ENCODE measurements around the gene COPG2. TPM values are rescaled to one million over a fixed set of nuclear protein-coding genes. Genes with fewer than 3 reads are reported as not detected.

COPG2 gene
- polyA plus RNA-seq, 1 donor from 2014 or later = 37.9 TPM

- H2AFZ ChIP-seq (ENCODE audit: low read depth, low read length) = no peak overlapping the region
- no peaks in the 10 kb centered on the region for H3K9me3 ChIP-seq (ENCODE audit: low read length)
- H4K20me1 ChIP-seq (ENCODE audit: insufficient read depth) = no peaks in the 10 kb centered on the region
- H3K9ac ChIP-seq (ENCODE audit: low read length) = no peak overlapping the region
- H3K4me2 ChIP-seq (ENCODE audit: low read length) = no peak overlapping the region
- no peak overlapping the region for H3K4me3 ChIP-seq (ENCODE audit: low read length)
- H3K36me3 ChIP-seq (ENCODE audit: insufficient read depth, low read length) = no peaks in the 10 kb centered on the region
- peaks cover 21% of the 10 kb centered on the region for H3F3A ChIP-seq (ENCODE audit: insufficient read depth, low read length, poor library complexity, severe bottlenecking)
- H3K27me3 ChIP-seq (ENCODE audit: insufficient read depth, low read depth, low read length) = no peaks in the 10 kb centered on the region
- no peaks in the 10 kb centered on the region for H3K9me2 ChIP-seq (ENCODE audit: insufficient read depth, low read length)
- TF ChIP-seq POLR2AphosphoS5 (IDR thresholded peaks at IDR 0.05) = no peak
- no peak for TF ChIP-seq MXI1 (conservative IDR thresholded peaks at IDR 0.05; ENCODE audit: poor library complexity, severe bottlenecking)
- no peak for TF ChIP-seq TAF1 (IDR thresholded peaks at IDR 0.05; ENCODE audit: low read depth)
- TF ChIP-seq REST (IDR thresholded peaks at IDR 0.05; ENCODE audit: borderline replicate concordance) = no peak
- H3K27ac ChIP-seq (ENCODE audit: low read length) = no peak overlapping the region
- H3K79me2 ChIP-seq (replicated peaks; ENCODE audit: insufficient read depth, low read length) = no peaks in the 10 kb centered on the region
These were observed 189.6 kb downstream of the COPG2 start for GRCh38 chr7:130478991-130479390.

GRCh38 chr7:130476297-130477150 lies 192.0 kb downstream of the COPG2 start:
- H4K20me1 ChIP-seq (ENCODE audit: insufficient read depth) = no peaks in the 10 kb centered on the region
- peak overlapping the region; percentile 49 for H3K4me2 ChIP-seq (ENCODE audit: low read length)
- peaks cover 28% of the 10 kb centered on the region for H3F3A ChIP-seq (ENCODE audit: insufficient read depth, low read length, poor library complexity, severe bottlenecking)
- peak overlapping the region; percentile 44 for H3K4me3 ChIP-seq (ENCODE audit: low read length)
- peak overlapping the region; percentile 86 for H3K27ac ChIP-seq (ENCODE audit: low read length)
- H3K9me3 ChIP-seq (ENCODE audit: low read length) = no peaks in the 10 kb centered on the region
- no peaks in the 10 kb centered on the region for H3K27me3 ChIP-seq (ENCODE audit: insufficient read depth, low read depth, low read length)
- H3K79me2 ChIP-seq (replicated peaks; ENCODE audit: insufficient read depth, low read length) = no peaks in the 10 kb centered on the region
- H3K9me2 ChIP-seq (ENCODE audit: insufficient read depth, low read length) = no peaks in the 10 kb centered on the region
- no peak for TF ChIP-seq RAD21 (conservative IDR thresholded peaks at IDR 0.05)
- peak; percentile 41 for TF ChIP-seq EP300 (conservative IDR thresholded peaks at IDR 0.05; ENCODE audit: poor library complexity, severe bottlenecking)
- TF ChIP-seq SMC3 (conservative IDR thresholded peaks at IDR 0.05; ENCODE audit: poor library complexity) = peak; percentile 41
- peak overlapping the region; percentile 21 for H2AFZ ChIP-seq (ENCODE audit: low read depth, low read length)
- no peaks in the 10 kb centered on the region for H3K36me3 ChIP-seq (ENCODE audit: insufficient read depth, low read length)
- peak overlapping the region; percentile 59 for H3K9ac ChIP-seq (ENCODE audit: low read length)

DNA sequence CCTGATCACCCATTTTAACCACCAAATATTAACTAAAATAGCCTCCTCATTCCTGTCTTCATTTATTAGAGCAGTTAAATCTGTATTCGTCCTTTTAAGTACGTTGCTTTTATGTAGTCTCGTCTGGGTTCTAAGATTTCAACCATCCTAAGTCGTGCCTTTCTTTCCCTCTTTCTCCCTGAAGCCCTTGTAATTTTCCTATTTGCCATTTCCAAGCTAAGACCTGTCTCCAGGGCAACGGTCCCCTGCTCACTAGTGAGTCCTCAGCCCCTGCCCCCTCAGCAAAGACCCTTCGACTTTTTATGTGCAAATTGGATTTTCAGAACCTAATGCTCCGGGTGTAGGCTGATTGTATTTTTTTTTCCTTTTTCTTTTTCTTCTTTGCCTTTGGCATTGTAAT lies 192.8 kb downstream of the COPG2 start:
- Histone ChIP-seq H3K27ac (ENCODE audit: low read length) (peak overlapping the region; percentile 86), H4K20me1 (ENCODE audit: insufficient read depth) (no peaks in the 10 kb centered on the region), H3K79me2 (replicated peaks; ENCODE audit: insufficient read depth, low read length) (no peaks in the 10 kb centered on the region), H3K4me2 (ENCODE audit: low read length) (peak overlapping the region; percentile 49), H3K9me3 (ENCODE audit: low read length) (no peaks in the 10 kb centered on the region), H3K9ac (ENCODE audit: low read length) (peak overlapping the region; percentile 59), H2AFZ (ENCODE audit: low read depth, low read length) (peak overlapping the region; percentile 21), H3K27me3 (ENCODE audit: insufficient read depth, low read depth, low read length) (no peaks in the 10 kb centered on the region), H3K9me2 (ENCODE audit: insufficient read depth, low read length) (no peaks in the 10 kb centered on the region), H3F3A (ENCODE audit: insufficient read depth, low read length, poor library complexity, severe bottlenecking) (peaks cover 29% of the 10 kb centered on the region), H3K36me3 (ENCODE audit: insufficient read depth, low read length) (no peaks in the 10 kb centered on the region), H3K4me3 (ENCODE audit: low read length) (peak overlapping the region; percentile 44)
- TF ChIP-seq EZH2 (IDR thresholded peaks at IDR 0.05; ENCODE audit: borderline replicate concordance, insufficient read depth, low read length, poor library complexity, severe bottlenecking) (no peak), REST (IDR thresholded peaks at IDR 0.05; ENCODE audit: borderline replicate concordance) (no peak), SMC3 (conservative IDR thresholded peaks at IDR 0.05; ENCODE audit: poor library complexity) (no peak), TAF1 (IDR thresholded peaks at IDR 0.05; ENCODE audit: low read depth) (no peak), RAD21 (conservative IDR thresholded peaks at IDR 0.05) (no peak), CTCF (IDR thresholded peaks at IDR 0.05; ENCODE audit: poor library complexity, severe bottlenecking) (no peak)
